GM21825 (cell line): ENCODE data around the gene PIGS.
"Not testable (repeated sequence)": the region's sequence is repeated elsewhere in the genome, so short reads cannot be mapped to it uniquely, and the experiment has no call there.

Experiments
- ATAC-seq: cut with Tn5 transposase; IDR thresholded peaks from one replicate; pipeline ENCODE4 v1.9.1; 2021; ENCODE audit warnings: mild to moderate bottlenecking, moderate library complexity; ENCODE audit not compliant: unreplicated experiment

PIGS gene

GRCh38 chr17:28532050-28532960, 39.0 kb downstream of the PIGS start:
- ATAC-seq: no peak

- ATAC-seq: no peak
These were observed 40.4 kb downstream of the PIGS start for GRCh38 chr17:28530926-28531325.

- no peak for ATAC-seq
These were observed 41.1 kb downstream of the PIGS start for GRCh38 chr17:28530250-28530649.

DNA sequence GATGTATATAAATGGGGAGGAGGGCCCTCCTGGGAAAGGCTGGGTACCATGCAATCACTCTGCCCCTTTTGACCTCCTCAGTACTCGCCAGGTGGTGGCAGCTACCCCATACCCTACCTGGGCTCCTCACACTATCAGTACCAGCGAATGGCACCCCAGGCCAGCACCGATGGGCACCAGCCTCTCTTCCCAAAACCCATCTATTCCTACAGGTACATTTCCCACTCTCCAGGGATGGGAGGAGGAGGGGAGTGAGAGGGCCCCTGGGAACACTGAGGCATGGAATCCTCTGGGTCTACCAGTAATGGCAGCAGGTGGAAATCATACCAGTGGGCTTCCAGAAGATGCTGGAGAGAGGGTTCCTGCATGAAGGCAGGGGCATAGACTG, 42.3 kb downstream of the PIGS start:
- no peak for ATAC-seq

GRCh38 chr17:28528327-28529012, 42.9 kb downstream of the PIGS start:
- no peak for ATAC-seq

DNA sequence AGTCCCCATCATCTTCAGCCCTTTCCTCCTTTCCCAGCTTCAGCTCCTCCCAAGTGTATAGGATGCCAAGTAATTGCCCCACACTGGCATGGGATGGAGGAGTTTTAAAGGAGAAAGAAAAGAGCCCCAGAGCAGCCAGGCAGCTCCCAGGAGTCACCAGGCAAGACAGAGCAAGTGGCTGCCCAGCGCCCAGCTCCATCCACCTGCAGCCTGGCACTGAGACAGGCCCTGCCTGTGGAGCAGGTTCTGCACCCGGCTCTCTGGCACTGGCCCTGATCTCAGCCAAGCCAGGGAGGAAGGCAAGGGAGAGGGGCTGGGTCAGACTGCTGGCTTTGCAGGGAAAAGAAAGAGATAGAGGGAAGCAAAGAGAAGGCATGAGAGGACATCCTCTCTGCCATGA, 43.5 kb downstream of the PIGS start:
- no peak for ATAC-seq

- ATAC-seq: no peak
These were observed 44.1 kb downstream of the PIGS start for GRCh38 chr17:28527181-28527681.

DNA sequence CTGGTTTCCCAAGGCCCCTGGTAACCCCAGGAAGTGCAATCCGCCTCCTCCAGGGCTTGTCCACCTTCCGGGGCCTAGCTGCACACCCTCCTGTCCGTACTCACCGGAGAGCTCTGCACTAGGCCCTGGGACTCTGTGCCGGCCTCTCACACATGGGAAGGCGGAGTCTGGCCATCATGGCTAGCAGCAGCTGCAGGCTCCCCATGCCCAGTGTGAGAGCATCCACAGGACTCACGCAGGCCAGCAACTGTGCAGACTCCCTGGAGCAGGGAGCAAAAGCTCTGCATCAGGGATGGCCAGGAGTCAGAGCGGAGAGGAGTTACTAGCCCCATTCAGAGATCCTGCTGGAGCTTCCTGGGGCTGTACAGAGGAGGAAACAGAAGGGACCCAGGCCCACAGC, 44.9 kb downstream of the PIGS start:
- no peak for ATAC-seq

DNA sequence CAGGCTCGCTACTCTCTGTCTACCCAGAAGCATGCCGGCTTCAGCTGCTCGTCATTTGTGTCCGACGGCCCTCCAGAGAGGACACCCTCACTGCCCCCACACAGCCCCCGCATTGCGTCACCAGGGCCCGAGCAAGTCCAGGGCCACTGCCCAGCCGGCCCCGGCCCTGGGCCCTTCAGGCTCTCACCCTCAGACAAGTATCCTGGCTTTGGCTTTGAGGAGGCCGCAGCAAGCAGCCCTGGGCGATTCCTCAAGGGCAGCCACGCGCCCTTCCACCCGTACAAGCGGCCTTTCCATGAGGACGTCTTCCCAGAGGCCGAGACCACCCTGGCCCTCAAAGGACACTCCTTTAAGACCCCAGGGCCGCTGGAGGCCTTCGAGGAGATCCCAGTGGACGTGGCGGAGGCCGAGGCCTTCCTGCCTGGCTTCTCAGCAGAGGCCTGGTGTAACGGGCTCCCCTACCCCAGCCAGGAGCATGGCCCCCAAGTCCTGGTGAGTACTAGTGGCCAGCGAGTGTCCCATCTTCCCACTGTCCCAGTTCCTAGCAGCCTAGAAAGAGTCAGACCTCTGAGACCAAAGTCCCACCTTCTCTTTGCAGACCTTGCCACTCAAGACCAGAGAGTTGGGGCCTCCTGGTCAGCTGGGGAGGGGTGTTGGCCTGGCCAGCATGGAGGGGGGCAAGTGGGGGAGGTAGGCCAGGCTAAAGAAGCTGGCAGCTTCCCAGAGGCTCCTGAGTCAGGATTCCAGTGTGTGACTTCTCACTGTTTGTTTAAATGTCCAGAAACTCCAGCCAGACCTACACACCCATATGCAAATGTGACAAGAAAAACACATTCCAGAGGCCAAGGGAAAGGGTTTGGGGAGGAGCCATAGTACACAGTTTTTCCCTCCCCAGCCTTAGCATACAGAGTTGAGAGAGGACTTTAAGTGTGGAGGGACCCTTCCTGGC, 46.6 kb downstream of the PIGS start:
- ATAC-seq: no peak

GRCh38 chr17:28523876-28524275, 47.4 kb downstream of the PIGS start:
- no peak for ATAC-seq

DNA sequence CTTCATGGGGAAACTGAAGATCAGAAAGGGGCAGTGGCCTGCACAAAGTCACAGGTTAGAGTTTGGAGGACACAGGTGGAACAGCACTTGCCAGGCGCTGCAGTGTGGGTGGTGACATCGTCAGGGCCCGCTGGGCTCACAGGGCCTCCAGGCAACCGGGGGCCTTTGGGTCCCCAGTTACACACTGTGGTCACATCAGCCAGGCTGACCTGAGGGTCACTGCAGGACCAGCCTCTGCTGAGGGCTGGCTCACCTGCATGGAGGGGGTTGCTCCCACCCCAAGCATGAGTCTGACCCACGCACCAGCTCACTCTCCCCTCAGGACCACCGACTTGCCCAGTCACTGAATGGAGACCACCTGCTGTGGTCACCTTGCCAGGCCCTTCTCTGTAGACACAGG, 48.1 kb downstream of the PIGS start:
- no peak for ATAC-seq

GRCh38 chr17:28522281-28522680, 49.0 kb downstream of the PIGS start:
- not testable (repeated sequence) for ATAC-seq

GRCh38 chr17:28521311-28522085, 49.8 kb downstream of the PIGS start:
- ATAC-seq: no peak

- no peak for ATAC-seq
These were observed 50.6 kb downstream of the PIGS start for GRCh38 chr17:28520687-28521086.

GRCh38 chr17:28519236-28519635, 52.1 kb downstream of the PIGS start:
- no peak for ATAC-seq

- ATAC-seq: no peak
These were observed 52.7 kb downstream of the PIGS start for GRCh38 chr17:28518578-28518977.

DNA sequence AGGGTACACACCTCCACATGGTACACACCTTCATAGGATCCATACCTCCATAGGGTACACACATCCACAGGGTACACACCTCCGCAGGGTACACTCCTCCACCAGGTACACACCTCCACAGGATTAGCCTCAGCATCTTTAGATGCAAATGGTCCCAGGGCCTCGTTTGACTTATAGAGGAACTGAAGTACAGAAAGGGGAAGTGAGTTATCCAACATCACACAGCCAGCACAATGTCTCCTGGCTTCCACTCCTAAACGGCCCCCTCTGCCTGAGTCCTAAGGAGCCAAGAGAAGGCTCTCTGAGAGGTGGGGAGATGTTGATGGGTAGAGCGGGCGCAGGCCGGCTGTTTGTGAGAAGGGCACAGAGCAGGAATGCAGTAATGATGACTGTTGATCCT, 53.2 kb downstream of the PIGS start:
- no peak for ATAC-seq

GRCh38 chr17:28515518-28515917, 55.8 kb downstream of the PIGS start:
- ATAC-seq: no peak

- ATAC-seq: no peak
These were observed 56.7 kb downstream of the PIGS start for GRCh38 chr17:28514561-28515002.

- ATAC-seq: no peak
These were observed 57.8 kb downstream of the PIGS start for GRCh38 chr17:28513476-28513875.
